ENCODE results near the gene CRIP1. TPM values are rescaled to one million over a fixed set of nuclear protein-coding genes. Genes with fewer than 3 reads are reported as not detected.
A peak's percentile ranks its signal among the peaks of the same experiment; 100 is the strongest.

Gene CRIP1
- polyA plus RNA-seq, 1 experiment, result 0.74 TPM

DNA sequence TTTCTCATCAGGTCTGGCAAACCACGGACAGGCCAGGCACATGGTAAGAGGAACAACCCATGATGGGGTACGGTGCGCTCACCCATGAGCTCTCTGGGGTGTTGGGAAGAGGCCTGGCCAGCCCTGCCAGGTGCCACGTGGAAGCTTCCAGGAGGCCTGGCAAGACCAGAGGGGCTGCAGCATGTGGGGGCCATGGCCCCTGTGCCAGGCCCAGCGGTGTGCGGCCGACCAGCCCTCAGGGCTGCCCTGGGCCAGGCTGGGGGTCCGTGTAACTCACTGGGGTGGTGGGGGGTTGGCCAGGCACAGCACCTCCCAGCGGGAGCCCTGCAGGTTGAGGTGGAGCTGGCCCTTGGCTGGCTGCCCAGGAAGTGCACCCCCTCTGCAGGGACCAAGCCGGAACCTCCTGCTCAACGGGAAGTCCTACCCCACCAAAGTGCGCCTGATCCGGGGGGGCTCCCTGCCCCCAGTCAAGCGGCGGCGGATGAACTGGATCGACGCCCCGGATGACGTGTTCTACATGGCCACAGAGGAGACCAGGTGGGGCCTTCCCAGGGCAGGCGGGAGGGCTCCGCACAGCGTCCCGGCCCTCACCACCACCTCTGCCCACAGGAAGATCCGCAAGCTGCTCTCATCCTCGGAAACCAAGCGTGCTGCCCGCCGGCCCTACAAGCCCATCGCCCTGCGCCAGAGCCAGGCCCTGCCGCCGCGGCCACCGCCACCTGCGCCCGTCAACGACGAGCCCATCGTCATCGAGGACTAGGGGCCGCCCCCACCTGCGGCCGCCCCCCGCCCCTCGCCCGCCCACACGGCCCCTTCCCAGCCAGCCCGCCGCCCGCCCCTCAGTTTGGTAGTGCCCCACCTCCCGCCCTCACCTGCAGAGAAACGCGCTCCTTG lies 17.0 kb upstream of the CRIP1 start:
- Histone ChIP-seq H3K4me3 (ENCODE audit: low read depth, low read length) (no peak overlapping the region), H3K27ac (ENCODE audit: low read depth, low read length) (no peak overlapping the region), H3K9me3 (ENCODE audit: control insufficient read depth, insufficient read depth, low read length) (no peaks in the 10 kb centered on the region; the same call in 1 of the 2 replicates), H3K27me3 (ENCODE audit: control insufficient read depth, insufficient read depth, low read length) (no peaks in the 10 kb centered on the region)
- no peak for TF ChIP-seq CTCF (IDR thresholded peaks at IDR 0.05; ENCODE audit: low read depth, low read length)
- ChIA-PET CTCF (interaction anchor here (0.5 to 7.4 kb wide), 4 partner anchors 12 to 1658 kb away, joined by 3 to 37 read pairs (median 4); no protein-coding TSS in a partner anchor), POLR2A (interaction anchor here (1.4 kb wide), 1 partner anchor 11 kb away, joined by 3 read pairs; no protein-coding TSS in a partner anchor)
- DNase-seq (ENCODE audit: low read depth, low spot score), result no peak

- no peaks in the 10 kb centered on the region for H3K27me3 ChIP-seq (ENCODE audit: control insufficient read depth, insufficient read depth, low read length)
- no peak for DNase-seq (ENCODE audit: low read depth, low spot score)
- no peak overlapping the region for H3K27ac ChIP-seq (ENCODE audit: low read depth, low read length)
- H3K9me3 ChIP-seq (ENCODE audit: control insufficient read depth, insufficient read depth, low read length), result no peaks in the 10 kb centered on the region; the same call in 1 of the 2 replicates
- ChIA-PET CTCF (interaction anchor here (1.4 to 7.4 kb wide), 3 partner anchors 11 to 22 kb away, joined by 4 to 37 read pairs (median 8); no protein-coding TSS in a partner anchor), POLR2A (interaction anchor here (1.1 kb wide), 1 partner anchor 19 kb away, joined by 3 read pairs; no protein-coding TSS in a partner anchor)
- no peak overlapping the region for H3K4me3 ChIP-seq (ENCODE audit: low read depth, low read length)
- TF ChIP-seq CTCF (IDR thresholded peaks at IDR 0.05; ENCODE audit: low read depth, low read length), result no peak
Measured at GRCh38 chr14:105470350-105471296, 16.1 kb upstream of the CRIP1 start.

GRCh38 chr14:105471297-105471821 lies 15.3 kb upstream of the CRIP1 start:
- Histone ChIP-seq H3K27me3 (ENCODE audit: control insufficient read depth, insufficient read depth, low read length) (no peaks in the 10 kb centered on the region), H3K9me3 (ENCODE audit: control insufficient read depth, insufficient read depth, low read length) (no peaks in the 10 kb centered on the region; the same call in 1 of the 2 replicates), H3K27ac (ENCODE audit: low read depth, low read length) (no peak overlapping the region), H3K4me3 (ENCODE audit: low read depth, low read length) (no peak overlapping the region)
- ChIA-PET POLR2A (interaction anchor here (1.1 to 1.6 kb wide), 2 partner anchors 9 to 18 kb away, joined by 3 to 5 read pairs; no protein-coding TSS in a partner anchor), CTCF (interaction anchor here (1.4 to 7.4 kb wide), 3 partner anchors 10 to 23 kb away, joined by 4 to 37 read pairs (median 8); no protein-coding TSS in a partner anchor)
- DNase-seq (ENCODE audit: low read depth, low spot score), result no peak
- peak; percentile 30 for TF ChIP-seq CTCF (IDR thresholded peaks at IDR 0.05; ENCODE audit: low read depth, low read length)

- CTCF ChIA-PET, result interaction anchor here (1.9 to 7.4 kb wide), 2 partner anchors 9 to 18 kb away, joined by 8 to 37 read pairs; no protein-coding TSS in a partner anchor
- POLR2A ChIA-PET, result interaction anchor here (1.1 to 1.6 kb wide), 2 partner anchors 9 to 18 kb away, joined by 3 to 5 read pairs; no protein-coding TSS in a partner anchor
- TF ChIP-seq CTCF (IDR thresholded peaks at IDR 0.05; ENCODE audit: low read depth, low read length), result no peak
- H3K4me3 ChIP-seq (ENCODE audit: low read depth, low read length), result no peak overlapping the region
- H3K9me3 ChIP-seq (ENCODE audit: control insufficient read depth, insufficient read depth, low read length), result no peaks in the 10 kb centered on the region; the same call in 1 of the 2 replicates
- no peak overlapping the region for H3K27ac ChIP-seq (ENCODE audit: low read depth, low read length)
- no peak for DNase-seq (ENCODE audit: low read depth, low spot score)
- H3K27me3 ChIP-seq (ENCODE audit: control insufficient read depth, insufficient read depth, low read length), result no peaks in the 10 kb centered on the region
Measured at GRCh38 chr14:105471823-105472485, 14.7 kb upstream of the CRIP1 start.
